NB4 (cell line): Measurements from ENCODE around the gene SHANK1.

Experiments
- POLR2A ChIP-seq: IDR thresholded peaks from 2 replicates; pipeline ENCODE4 v1.6.1; 2011; ENCODE audit warnings: mild to moderate bottlenecking; ENCODE audit not compliant: insufficient read length; ENCODE audit errors: extremely low read depth
- TF ChIP-seq, protein P1 (sequence below): IDR thresholded peaks from one replicate; pipeline ENCODE4 v1.5.1; 2012; ENCODE audit warnings: low read depth, low read length

DNA sequence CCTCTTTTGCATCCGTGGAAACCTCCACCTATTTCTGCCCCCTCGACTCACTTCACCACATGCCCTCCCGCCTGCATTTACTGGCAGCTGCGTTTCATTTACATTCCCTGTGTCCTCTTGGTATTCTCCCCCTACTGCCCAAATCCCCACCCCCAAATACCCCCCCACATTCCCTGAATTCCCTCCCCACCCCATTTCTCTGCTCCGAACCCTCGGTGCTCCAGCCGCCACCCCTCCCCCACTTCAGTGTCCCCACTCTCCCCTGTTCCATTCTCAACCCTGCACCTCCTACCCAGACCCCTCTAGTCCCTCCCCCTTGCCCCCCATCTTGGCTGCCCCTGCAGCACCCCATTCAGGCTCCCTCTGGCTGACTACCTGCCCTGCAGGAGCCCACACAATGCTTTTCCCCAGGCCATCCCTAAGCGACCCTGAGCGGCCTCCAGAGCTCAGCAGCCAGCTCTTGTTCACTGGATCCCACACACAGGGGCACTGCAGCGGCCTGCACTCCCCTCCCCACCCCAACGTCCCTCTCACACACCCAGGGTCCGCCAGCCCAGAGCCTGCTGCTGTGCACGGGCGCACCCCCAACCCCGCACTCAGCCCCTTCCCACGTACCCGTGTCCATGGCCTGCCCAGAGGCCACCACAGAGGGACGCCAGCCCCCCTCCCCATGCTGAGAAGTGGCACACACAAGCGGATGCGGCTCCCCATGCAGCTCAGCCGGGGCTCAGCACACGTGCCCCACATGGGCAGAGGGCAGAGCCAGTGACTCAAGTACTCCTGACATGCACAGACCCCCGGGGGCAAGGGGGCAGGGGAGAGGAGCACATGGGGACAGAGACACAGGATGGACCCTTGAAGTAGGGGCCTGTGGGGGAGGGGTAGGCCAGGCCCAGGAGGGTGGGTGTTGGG, 26.3 kb downstream of the SHANK1 start:
- no peak for TF ChIP-seq POLR2A
- TF ChIP-seq, protein P1, sequence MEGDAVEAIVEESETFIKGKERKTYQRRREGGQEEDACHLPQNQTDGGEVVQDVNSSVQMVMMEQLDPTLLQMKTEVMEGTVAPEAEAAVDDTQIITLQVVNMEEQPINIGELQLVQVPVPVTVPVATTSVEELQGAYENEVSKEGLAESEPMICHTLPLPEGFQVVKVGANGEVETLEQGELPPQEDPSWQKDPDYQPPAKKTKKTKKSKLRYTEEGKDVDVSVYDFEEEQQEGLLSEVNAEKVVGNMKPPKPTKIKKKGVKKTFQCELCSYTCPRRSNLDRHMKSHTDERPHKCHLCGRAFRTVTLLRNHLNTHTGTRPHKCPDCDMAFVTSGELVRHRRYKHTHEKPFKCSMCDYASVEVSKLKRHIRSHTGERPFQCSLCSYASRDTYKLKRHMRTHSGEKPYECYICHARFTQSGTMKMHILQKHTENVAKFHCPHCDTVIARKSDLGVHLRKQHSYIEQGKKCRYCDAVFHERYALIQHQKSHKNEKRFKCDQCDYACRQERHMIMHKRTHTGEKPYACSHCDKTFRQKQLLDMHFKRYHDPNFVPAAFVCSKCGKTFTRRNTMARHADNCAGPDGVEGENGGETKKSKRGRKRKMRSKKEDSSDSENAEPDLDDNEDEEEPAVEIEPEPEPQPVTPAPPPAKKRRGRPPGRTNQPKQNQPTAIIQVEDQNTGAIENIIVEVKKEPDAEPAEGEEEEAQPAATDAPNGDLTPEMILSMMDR = no peak
